ENCODE results near the gene ECPAS.
"Not testable (repeated sequence)": the region's sequence is repeated elsewhere in the genome, so short reads cannot be mapped to it uniquely, and the experiment has no call there.

Gene ECPAS

DNA sequence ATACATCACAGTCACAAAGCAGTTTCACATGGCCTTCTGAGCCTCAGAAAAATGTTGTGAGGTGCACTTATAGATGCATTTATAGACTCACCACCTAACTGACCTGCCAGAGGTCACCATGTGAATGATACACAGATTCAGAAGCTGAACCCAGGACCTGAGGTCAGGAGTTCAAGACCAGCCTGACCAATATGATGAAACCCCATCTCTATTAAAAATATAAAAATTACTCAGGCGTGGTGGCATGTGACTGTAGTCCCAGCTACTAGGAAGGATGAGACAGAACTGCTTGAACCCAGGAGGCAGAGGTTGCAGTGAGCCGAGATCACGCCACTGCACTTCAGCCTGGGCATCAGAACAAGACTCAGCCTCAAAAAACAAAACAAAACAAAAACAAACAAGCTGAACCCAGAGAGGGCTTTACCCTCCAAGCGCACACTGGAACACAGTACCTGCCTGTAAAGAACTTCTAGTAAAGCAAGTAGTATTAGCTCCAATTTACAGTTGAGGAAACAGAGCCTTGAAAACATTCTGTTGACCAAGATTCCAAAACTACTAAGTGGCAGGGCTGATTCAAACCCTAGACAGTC lies 16.3 kb downstream of the ECPAS start:
- no peak for DNase-seq (ENCODE audit: low spot score)

DNA sequence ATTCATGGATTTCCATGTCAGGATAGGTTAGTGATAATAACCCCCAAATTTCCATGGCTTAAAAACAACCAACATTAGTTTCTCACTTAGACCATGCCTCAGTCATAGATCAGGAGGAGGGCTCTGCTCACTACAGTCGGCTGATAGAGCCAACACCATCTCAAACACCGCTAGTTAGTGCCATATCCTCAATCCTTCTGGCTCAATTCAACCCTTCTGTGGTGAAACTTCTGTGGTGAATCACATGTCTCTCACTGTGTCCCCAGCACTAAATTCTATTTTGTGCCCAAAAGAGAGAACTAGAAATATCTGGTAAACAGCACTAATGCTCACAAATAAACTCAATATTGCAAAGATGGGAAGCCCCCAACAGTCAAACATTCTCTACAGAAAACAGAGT lies 21.1 kb downstream of the ECPAS start:
- DNase-seq (ENCODE audit: low spot score) = no peak

DNA sequence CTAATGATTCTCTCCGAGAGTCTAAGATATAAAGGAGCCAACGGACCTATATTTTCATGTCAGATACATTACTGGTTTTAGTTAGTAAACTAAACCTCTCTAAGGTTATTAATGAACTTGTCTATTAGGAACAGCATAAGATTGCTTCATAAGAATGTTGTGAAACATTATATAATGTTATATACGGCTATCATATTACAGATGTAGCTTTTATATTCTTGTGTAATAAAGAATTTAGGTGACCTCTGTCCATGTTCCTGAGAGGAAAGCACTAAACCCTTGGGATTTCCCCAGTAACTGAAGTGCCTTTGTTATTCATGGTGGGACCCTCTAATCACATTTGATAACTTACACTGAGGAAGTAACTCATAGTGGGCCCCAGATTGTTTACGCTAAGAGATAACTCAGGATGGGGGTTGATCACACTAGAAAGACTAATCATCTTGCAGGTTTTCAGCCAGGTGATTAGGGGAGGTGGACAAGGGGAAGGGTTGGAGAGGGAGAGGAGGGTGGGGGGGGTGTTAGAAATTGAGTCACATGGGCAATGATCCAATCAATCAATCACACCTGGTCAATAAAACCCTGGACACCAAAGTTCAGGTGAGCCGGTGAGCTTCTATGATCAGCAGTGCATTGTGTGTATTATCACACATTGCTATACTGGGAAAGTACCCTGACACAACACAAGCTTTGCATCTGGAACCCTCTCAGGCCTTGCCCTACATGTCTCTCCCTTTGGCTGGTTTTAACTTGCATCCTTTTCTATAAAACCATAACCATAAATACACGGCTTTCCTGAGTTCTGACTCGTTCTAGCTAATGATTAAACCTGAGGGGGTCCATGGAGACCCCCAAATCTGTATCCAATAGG lies 25.8 kb downstream of the ECPAS start:
- no peak for DNase-seq (ENCODE audit: low spot score)

DNA sequence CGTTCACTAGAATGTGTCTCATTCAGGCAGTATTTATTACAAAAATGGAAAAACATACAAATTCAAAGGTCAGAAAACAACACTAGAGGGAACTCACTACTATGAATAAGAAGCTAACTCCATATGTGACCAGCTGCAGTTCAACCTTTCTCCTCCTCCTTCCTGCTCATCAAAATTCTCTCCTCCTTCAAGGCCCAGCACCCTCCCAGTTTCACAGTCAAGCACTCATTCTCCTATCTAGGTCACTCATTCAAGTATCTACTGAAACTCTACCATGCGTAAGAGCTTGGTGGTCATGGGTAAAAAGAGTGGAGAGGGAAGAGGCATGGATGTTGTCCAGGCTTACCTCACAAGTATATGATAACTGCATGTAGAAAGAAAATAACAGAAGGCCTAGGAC lies 27.7 kb downstream of the ECPAS start:
- no peak for DNase-seq (ENCODE audit: low spot score)

DNA sequence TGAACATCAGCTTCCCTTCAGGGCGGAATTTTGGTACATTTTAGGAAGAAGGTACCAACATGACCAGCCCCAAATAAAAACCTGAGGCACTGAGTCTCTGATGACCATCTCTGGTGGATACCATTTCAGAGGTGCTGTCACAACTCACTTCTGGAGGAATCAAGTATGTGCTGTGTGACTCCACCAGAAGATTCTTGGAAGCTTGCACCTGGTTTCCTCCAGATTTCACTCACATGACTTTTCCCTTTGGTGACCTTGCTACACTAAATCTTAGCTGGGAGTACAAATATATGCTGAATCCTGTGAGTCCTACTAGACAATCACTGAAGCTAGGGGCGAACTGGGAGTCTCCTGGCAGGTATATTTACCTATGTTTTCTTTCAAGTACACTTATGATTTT lies 28.5 kb downstream of the ECPAS start:
- DNase-seq (ENCODE audit: low spot score) = no peak

DNA sequence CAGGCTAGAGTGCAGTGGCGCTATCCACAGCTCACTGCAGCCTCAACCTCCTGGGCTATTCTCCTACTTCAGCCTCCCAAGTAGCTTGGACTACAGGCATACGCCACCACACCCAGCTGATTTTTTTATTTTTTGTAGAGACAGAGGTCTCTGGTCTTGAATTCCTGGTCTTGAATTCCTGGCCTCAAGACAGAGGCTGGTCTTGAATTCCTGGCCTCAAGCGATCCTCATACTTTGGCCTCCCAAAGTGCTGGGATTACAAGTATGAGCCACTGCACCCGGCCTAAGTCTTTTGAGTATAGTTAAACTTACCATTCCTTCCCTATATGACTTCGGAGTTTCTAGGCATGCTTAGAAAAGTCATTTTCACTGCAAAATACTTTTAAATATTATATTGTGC lies 29.4 kb downstream of the ECPAS start:
- DNase-seq (ENCODE audit: low spot score) = no peak

DNA sequence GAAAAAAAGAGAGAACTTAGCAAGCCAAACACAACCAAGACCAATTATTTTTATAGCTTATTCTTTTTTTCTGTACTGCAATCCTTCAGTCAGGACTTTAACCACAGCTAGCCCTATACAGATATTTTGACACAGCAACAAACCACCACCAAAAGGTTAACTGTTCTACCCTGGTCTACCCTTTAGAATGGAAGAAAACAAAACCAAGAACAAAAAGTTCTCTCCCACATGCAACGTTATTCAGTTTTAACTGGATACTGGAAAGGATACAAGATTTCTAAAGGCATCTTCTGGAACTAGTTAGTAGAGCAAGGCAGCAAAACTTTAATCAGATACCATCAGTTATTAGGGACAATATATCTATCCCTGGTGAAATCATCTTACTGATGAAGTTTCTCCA lies 32.6 kb downstream of the ECPAS start:
- no peak for DNase-seq (ENCODE audit: low spot score)

DNA sequence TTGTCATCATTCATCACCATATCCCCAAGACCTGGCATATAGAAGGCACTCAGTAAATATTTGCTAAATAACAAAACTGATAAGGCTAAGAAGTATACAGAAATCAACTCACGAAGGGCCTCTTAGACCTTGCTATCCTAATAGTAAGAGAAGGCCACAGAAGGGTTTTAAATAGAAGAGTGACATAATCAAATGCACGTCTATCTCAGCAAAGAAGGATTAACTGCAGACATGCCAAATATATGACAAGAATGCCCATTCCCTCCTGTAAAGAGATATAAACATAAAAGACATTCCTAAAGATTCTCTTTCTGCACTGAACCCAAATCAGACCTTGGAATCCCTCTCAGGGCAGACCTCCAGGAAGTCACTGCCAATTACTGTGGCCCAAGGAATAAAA lies 34.1 kb downstream of the ECPAS start:
- DNase-seq (ENCODE audit: low spot score) = no peak

DNA sequence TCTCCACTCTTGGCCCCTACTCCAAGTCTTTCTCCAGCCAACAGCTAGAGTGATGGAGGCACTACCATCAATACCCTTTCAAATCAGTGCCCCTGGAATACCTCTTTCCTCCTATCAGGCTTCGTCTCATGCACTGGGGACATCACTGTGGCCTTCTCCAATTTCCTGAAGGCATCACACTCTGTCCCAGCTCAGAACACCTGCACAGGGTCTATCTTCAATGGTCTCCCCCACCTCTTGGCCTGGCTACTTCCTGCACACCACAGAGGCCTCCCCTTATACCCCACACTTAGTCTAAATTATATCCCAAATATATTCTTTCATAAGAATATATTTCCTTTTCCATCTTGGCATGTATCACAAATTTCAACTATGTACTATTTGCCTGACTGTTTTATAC lies 34.5 kb downstream of the ECPAS start:
- no peak for DNase-seq (ENCODE audit: low spot score)

DNA sequence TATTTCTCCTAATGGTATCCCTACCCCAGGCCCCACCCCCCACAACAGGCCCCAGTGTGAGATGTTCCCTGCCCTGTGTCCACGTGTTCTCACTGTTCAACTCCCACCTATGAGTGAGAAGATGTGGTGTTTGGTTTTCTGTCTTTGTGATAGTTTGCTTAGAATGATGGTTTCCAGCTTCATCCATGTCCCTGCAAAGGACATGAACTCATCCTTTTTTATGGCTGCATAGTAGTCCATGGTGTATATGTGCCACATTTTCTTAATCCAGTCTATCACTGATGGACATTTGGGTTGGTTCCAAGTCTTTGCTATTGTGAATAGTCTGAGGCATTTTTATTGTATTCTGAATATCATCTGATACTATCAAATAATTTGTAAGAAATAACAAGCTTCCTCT lies 38.4 kb downstream of the ECPAS start:
- not testable (repeated sequence) for DNase-seq (ENCODE audit: low spot score)

DNA sequence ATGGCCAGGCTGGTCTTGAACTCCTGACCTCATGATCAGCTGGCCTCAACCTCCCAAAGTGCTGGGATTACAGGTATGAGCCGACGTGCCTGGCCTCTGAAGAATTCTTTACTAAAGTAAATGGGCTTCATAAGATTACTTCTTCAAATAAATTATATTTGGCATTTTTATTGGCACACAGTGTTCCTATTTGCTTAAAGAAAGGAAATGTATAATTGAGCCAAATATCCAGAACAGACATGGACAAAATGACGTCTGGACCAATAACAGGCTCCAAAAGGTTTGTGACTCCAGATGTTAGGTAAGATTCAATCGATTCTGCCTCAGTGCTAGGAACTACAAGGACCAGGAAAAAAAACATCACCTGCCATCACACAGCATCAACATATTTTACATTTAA lies 40.7 kb downstream of the ECPAS start:
- DNase-seq (ENCODE audit: low spot score) = no peak

DNA sequence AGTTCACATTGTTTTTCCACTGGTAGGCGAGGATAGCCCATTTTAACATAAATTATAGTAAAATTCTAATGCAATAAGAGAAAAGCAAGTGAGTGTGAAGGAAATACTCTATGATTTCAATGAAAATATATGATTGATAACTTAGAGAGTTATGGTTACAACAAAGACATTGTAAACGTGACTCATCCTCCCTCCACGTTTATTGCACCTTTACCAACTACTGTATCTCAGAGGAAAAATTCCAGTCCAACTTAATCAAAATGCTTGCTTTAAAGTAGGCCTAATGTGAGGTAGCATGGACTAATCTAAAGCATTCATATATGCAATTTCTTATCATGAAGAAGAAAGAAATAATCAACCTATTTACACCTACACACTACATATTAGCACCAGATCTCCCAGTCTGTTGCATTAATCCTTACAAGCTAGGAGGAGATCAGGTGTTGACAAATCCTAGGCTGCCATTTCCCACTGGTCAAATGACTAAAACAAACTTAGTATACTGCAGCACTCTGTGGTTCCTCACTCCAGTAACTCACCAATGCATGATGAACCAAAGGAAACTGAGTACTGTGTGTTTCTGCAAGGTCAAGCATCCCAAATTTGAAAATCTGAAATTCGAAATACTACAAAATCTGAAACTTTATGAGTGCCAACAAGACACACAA lies 41.7 kb downstream of the ECPAS start:
- no peak for DNase-seq (ENCODE audit: low spot score)

DNA sequence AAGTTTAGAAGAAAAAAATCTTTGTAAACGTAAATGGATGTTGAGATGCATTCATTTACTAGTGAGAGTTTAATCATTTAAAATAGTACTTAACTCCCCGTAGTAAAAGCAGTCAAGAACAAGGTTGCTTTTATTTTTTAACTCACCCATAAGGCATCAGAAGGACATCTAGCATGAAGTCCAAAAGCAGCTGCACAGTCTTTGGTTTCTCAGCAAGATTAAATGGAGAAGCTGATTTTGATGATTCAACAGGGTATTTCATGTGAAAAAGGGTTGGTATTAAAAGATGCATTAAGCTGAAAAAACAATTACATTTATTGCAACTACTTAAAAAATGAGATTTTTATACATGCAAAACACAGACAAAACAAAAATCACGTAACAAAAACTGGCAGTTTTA lies 44.0 kb downstream of the ECPAS start:
- no peak for DNase-seq (ENCODE audit: low spot score)

DNA sequence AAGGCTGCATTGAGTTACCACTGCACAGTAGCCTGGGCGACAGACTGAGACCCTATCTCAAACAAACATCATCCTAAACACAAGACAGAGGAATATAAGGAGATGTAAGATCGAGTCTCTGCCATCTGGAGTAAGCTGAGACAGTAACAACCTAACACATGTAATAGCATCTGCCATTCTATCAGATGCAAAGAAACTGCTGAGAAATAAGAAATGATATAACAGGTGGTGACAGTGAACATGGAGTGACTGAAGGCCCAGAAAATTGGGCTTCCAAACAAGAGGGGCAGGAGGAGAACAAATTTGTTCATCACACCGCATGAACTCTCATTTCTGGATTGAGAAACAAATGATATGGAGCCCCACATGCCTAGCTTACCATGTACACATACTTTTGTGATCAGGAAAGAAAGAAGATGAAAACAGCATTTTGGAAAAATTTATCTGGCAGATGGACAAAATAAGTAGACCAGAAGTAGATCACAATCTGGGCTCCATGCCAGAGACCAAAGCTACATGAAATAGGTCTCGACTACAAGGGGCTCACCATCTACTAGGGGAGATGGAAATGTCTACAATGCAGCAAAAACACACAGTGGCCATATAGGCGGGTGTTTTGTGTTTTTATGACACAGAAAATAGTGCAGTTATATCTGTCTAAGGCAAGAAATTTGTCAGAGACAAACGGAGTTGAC lies 45.5 kb downstream of the ECPAS start:
- DNase-seq (ENCODE audit: low spot score) = no peak

DNA sequence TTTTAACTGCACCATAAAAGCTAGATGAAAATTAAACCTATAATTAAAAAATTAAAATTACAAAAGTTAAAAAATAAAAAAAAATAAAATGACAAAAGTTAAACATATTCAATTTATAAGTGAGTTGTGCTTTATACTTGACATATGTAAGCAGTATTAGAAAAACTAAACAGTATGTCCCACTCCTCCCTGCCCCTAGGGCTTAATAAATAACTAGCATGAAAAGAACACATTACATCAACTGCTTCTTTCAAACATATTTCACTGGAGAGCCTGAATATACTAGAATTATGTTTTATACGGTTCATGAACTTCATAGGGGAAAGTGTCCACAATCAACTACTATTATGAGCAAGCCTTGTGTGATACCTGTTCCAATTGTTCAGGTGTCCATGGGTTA lies 47.6 kb downstream of the ECPAS start:
- DNase-seq (ENCODE audit: low spot score) = no peak

DNA sequence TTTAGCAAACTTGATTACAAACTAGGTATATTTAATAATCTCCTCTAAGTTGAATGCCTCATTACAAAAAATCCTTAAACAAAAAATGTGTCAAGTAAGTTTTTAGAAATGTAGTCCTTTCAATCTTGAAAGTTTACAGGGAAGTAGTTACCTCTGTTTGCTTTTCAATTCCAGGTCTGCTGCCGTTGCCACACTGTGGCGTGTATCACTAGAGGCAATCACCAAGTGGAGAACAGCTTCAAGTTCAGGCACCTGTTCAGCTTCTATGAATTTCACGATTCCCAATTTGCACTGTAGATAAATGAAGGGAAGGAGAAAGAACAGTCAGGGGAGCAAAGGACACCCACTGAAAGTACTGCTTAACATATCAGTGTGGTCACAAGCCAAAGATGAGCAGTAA lies 51.1 kb downstream of the ECPAS start:
- DNase-seq (ENCODE audit: low spot score) = no peak

DNA sequence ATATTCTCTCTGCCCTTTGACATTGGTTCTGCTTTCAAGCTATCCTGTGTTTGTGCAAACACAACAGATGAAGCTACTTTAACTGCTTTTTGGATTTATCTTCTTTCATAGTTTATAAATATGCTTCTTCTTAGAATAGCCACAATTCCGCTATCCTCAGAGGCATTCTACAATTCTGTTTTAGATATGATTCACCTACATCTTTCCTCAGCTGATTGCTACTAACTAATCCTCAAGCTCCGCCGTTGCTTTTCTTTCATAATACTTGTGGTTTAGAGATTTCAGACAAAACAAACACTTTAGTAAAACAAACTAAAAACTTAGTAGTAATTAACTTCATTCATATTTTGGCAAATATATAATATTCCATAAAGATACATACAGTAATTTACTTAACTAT lies 52.5 kb downstream of the ECPAS start:
- no peak for DNase-seq (ENCODE audit: low spot score)

DNA sequence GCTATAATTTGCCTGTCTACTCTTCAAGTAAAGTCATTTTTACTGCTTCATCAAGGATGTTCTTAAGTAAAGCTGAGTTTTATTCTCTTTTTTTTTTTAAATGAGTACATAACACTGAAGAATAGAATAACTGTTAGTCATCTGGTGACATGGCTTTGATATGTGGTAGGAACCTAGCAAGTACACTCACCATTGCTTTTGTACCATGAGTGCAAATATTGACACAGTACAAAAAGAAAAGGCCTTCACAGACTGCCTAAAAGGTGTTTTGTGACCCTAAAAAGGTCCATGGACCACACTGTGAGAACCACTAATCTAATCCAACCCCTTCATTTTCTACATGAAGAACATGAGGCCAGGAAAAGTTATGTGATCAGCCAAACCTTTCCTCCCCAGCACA lies 55.0 kb downstream of the ECPAS start:
- DNase-seq (ENCODE audit: low spot score) = no peak

DNA sequence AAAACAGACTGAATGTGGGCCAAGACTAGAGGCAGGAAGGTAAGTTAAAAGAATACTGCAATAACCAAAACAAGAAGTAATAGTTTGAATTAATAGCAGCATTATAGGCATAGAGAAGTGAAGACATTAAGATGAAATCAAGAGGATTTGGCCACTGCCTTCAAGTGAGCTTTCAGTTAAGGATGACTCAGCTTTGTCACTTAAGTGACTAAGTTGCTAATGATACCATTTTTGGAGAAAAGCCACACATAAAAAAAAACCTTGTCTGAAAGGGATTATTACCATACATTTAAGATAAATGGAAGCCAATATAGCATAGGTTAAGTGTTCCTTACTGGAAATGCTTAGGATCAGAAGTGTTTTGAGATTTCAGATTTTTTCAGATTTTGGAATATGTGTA lies 57.0 kb downstream of the ECPAS start:
- no peak for DNase-seq (ENCODE audit: low spot score)

DNA sequence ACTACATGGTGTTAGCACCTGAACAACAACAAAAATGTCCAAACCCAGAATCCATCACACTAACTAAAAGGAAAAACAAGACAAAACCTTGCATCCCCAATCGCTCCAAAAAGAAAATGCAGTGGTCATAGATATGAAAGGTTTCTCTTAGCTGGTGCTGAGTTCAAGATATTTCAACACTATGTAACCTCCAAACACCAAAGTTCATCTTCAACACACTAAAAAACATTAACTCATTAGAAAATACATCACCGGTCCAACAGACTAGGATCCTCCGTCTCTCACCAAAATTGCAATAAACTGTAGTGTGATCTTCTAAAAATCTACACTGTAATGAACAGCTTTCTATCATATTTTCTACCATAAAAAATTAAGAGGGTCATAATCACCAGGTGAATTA lies 60.8 kb downstream of the ECPAS start:
- DNase-seq (ENCODE audit: low spot score) = no peak

DNA sequence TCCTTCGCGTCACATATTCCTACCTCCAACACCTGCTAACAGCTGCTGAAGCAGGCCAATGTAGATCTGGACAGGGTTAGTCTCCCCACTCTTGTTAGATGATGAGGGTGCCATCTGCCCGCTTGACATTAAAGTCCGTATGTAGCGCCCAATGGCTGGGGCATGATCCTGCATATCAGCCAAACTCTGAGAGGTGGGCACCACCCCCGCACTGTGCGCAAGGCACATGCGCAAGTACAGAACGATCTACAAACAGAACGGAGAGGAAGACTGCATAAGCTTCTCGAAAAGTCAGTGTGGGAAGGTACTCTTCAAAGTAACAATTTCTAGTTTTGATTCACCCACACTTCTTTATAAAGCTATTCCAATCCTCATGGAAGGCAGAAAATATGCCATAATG lies 69.8 kb downstream of the ECPAS start:
- DNase-seq (ENCODE audit: low spot score) = no peak

DNA sequence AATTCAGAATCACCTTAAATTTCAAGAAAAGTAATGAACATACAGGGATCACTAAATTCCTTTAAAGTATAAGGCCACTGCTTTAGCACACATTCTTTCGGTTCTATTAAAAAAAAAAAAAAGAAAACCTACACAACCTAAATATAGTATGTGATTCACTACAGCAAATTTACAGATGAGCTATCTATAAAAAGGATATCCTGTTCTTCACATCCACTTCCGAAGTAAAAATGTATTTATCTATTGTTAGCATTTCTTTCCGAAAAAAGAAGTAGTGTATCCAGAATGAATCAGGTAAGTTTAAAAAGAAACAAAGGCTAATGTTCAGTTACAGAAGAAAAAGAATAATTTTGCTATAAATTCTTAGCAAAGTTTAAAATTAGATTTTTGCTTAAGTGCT lies 70.2 kb downstream of the ECPAS start:
- no peak for DNase-seq (ENCODE audit: low spot score)

DNA sequence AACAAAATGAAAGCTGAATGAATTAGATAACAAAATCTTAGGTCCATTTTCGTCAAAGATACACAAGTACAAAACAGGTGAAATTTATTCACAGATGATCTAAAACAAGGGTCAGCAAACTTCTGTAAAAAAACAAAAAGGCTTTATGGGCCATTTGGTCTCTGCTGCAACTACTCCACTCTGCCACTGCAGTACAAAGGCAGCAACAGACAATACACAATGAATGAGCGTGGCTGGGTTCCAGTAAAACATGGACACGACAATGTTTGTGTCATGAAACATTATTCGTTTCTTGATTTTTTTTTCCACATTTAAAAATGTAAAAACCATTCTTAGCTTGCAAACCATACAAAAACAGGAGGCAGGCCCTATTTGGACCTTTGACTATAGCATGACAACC lies 71.9 kb downstream of the ECPAS start:
- DNase-seq (ENCODE audit: low spot score) = no peak

Measured in iPS-NIHi11 (cell line).